Measurements from ENCODE around the gene ADAM12.

- TF ChIP-seq CTCF (conservative IDR thresholded peaks at IDR 0.05 in 1 of 2, IDR thresholded peaks at IDR 0.05 in 1 of 2; ENCODE audit: low read depth in 1 of 2, low read length in 2 of 2) (no peak), EZH2 (IDR thresholded peaks at IDR 0.05; ENCODE audit: low read length, missing control alignments) (no peak)
Measured at GRCh38 chr10:126270111-126270510, 118.2 kb downstream of the ADAM12 start.

All from fibroblast of lung (primary cell).